NB4 (cell line): ENCODE data around the gene TNFRSF25.

Experiments
- CTCF ChIP-seq: IDR thresholded peaks from one replicate; pipeline ENCODE4 v1.5.1; 2012; ENCODE audit warnings: low read depth, low read length
- MAX ChIP-seq: IDR thresholded peaks from 2 replicates; pipeline ENCODE4 v1.6.1; 2011; ENCODE audit warnings: low read depth, low read length
- MYC ChIP-seq: IDR thresholded peaks from 2 replicates; pipeline ENCODE4 v1.6.1; 2011; ENCODE audit warnings: low read depth, low read length
- POLR2A ChIP-seq: IDR thresholded peaks from 2 replicates; pipeline ENCODE4 v1.6.1; 2011; ENCODE audit warnings: mild to moderate bottlenecking; ENCODE audit not compliant: insufficient read length; ENCODE audit errors: extremely low read depth

- TF ChIP-seq CTCF (no peak), POLR2A (no peak), MYC (no peak), MAX (no peak)
Measured at GRCh38 chr1:6505367-6506209, 39.6 kb upstream of the TNFRSF25 start.
